HG02885 (cell line): ENCODE measurements around the gene FN1.
"Not testable (repeated sequence)": the region's sequence is repeated elsewhere in the genome, so short reads cannot be mapped to it uniquely, and the experiment has no call there.

Experiments
- ATAC-seq: cut with Tn5 transposase; IDR thresholded peaks from one replicate; pipeline ENCODE4 v1.9.1; 2021; ENCODE audit warnings: mild to moderate bottlenecking; ENCODE audit not compliant: unreplicated experiment, poor library complexity

FN1 gene

DNA sequence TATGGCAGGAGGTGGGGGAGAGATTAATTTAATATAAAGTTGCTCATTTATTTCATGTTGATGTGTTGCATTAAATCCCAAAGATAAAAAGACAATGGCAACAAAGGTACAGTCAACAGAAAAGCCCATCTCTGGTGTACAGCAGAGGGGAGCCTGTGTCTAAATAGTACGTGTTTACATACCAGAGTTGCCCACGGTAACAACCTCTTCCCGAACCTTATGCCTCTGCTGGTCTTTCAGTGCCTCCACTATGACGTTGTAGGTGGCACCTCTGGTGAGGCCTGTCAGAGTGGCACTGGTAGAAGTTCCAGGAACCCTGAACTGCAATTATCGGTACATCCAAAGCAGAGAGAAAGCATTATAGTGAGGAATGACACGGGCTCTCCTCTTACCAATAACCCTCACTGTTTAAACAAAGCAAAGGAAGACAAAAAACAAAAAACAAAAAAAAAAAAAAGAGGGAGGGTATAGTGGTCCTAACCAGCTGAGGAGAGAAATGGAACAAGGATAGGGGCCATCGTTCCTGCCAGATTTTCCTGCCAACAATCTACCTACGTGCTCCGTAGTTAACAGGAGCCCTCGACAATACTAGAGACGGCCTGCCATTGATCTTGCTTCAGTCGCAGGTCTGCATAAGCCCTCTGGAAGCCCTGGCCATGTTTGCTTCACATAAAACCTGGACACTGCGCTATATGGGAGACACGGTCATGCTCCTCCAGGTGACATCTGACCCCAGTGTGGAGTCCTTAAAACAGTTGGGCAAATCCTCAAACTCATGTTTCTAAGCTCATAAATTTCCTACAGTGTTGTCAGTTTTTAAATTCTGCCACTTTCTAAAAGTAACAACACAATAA is 65.5 kb downstream of the FN1 start:
- ATAC-seq, result no peak

DNA sequence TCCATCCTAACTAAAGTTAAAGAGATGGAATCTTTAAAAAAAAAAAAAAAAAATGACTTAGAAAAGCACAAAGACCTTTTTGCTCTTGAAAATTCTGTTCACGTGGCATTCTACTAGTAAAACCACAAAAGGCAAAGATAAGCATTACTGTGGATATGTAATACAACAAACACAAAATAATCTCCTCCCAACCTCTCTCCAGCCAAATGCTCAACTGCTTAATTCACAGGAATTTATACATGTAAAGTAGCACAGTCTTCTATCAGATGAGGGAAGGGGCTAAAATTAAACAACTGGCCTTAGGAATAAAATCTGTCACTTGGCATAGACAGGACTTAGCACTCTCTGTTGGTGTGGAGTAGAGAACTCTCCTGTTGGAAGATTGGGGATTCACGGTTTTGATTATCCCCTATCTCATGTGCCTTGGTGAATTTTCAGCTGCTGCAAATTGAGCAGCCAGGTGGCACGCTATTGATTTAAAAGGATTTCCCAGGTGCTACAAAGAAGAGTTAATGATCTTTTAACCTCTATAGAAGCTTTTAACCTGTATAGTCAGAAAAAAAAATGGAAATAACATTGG is 66.6 kb downstream of the FN1 start:
- no peak for ATAC-seq

DNA sequence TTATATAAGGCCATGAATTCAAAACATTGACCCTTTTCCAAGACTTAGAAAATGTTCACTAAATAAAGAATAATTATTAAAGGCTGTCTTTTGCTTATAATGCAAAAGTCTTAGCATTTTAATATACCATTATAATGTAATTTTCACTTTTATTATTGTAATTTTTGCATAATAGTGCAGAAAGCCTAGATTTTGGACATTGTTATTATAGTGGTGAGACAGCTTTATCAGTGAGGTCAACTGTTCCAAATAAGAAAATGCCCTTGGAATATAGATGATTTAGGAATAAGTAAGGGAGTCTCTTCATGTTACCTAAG is 67.4 kb downstream of the FN1 start:
- ATAC-seq, result no peak

DNA sequence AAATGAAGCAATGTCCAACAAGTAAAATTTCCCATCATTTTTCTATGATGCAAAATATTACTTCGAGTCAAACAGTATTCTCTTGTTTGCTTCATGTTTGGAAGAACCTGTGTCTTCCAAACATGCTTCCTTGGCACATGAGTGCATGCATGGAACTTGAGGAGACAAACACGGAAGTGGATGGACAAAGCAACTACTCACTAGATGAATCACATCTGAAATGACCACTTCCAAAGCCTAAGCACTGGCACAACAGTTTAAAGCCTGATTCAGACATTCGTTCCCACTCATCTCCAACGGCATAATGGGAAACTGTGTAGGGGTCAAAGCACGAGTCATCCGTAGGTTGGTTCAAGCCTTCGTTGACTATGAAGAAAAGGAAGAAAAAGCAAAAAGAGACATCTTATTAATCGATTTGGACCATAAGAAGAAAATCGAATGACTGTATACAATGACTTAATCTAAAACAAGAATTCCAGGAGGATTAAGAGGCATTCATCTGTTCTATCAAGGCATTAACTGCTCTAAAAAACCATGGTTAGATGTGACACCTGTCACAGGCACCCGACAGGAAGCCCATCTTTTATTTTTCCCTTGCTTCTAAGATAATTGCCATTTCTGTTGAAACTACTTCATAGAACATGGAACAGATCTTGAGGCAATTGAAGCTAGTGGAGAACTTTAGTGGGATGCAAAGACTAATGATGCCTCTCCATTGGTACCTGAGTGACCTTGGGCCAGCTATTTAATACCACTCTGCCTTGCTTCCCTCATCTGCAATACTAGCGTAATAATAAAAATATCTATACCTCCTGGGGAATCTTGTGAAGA is 68.0 kb downstream of the FN1 start:
- ATAC-seq, result no peak

DNA sequence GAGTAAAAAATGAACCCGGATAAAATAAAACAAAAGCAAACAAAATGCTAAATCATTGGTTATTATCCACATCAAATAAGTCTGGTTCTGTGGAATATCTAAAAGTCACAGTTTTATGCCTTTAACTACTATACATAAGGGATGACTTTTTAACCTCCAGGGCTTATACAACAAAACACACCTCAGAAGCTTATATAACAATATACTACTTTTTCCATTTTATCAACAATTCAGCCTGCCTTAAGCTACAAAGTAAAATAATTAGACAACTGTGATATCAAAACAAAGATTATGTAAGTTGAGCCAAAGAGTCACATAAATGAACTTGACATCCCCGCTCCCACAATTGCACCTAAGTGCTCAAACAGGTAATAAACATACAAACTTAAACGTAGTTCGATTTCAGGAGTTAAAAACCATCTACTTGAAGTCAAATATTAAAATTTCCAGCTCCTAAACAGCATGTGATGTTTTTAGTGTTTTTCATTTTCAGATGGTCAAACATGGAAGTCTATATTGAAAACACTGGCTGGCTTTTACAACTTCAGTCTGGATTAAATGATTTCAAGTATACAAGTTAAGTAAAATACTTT is 69.3 kb downstream of the FN1 start:
- ATAC-seq, result no peak

DNA sequence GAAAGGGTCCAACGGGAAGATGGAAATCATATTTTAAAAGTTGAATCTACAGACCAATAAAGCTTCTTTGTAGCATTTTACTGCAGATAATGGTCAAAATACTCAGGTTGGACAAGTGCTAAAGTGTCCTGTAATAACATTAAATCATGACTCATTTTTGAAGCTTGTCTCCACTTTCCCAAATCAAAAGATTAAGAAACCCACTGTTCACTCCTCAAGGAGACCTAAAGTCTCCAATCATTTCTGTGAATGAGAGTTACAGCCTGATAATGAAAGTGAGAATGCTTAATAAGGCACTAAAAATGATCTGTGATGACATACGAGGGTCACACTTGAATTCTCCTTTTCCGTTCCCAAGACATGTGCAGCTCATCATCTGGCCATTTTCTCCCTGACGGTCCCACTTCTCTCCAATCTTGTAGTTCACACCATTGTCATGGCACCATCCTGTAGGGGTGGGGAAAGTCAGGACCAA is 70.6 kb downstream of the FN1 start:
- no peak for ATAC-seq

DNA sequence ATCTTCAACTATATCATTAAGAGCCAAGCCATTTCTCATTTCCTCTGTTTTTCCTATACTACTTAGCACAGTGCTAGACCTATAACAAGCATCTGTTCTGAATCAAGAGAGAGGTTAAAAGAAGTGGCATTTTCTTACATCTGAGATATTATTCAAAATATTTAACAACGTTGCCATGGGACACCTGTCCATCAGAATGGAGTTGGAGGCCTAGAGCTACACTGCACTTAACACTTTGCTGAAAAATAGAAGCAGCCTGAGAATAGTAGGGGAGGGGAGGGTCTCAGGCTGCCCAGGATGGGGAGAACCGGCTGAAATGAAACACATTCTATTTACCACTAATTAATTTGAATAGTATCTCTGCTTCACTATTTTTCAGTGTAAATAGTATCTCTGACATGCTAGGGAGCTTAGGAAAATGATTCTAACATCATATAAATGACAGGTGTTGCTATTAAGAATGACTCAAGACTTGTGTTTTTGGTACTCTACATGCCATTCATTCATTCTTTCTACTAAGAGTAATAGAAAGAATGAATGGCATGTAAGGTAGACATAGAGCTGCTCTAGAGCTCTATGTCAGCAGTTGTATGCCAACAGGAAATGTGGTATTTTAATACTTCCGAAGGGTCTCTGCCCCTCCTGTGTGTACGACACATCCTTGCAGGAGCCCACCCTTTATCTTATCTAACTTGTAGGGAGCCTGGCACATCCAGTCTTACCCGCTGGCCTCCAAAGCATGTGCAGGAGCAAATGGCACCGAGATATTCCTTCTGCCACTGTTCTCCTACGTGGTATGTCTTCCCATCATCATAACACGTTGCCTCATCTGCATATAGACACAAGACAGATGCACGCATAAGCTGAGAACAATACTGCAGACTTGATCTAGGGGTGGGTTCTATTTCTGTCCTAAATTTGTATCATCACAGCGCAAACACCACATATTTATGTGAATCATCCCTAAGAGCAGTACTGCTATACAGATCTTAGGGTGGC is 71.4 kb downstream of the FN1 start:
- ATAC-seq, result no peak

DNA sequence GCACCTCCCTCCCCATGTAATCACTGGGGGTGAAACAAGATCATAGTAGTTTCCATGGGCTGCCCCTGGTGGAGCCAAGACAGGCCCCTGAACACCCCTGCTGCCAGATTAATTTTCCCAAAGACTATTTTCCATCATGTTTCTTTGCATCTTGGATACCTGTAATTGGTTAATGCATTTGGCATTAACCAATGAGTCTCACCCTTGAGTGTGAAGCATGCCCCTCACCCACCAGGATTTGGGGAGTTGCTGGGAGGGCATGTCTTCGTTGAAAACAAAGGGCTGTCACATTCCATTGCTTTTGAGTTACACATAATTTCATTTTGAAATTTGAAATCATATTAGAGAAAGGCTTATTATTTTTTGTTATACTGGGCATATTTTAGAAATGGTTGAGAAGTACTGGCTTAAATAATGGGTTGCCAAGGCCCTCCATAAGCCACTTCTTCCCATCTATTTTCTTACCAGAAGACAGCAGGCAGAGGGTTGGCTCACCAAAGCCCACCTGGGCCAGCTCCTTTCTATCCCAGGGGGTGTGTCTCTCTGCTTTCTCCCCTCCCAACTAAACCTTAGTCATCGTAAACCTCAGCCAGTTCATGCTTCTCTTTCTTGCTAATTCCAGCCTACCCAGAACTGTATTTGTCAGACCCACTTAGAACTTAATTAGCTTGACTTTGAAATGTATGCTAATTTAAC is 72.3 kb downstream of the FN1 start:
- no peak for ATAC-seq

DNA sequence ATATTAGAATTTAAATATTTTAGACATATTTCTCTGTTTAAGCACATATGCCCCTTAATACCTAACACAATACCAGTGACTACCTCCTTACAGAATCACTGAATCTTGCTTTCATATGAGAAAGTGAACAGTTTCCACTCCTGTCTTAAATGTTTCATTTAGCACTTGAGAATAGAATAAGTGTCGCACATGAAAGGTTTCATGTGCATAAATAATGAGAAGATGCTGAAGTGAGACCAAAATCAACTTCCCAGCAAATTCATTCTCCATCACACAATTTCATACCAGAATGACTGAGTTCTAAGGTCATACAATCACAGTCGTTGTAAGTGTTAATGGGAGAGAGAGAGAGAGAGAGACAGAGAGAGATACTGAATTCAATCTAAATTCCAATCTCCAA is 72.8 kb downstream of the FN1 start:
- no peak for ATAC-seq

DNA sequence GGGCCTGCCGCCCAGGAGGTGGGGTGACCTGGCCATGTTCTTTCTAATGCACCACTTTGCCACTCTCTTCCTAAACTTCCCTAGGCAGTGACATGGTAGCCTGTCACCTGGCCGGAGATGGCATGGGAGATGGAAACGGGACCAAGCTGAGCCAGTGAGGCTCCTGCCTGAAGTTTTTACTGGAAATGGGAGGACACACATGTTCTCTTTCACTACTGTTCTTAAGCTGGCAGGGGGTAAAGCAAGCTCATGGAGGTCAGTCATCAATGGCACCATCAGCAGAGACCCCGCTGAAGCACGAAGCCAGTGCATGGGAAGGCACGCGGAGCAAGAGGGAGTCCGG is 73.3 kb downstream of the FN1 start:
- ATAC-seq, result no peak

DNA sequence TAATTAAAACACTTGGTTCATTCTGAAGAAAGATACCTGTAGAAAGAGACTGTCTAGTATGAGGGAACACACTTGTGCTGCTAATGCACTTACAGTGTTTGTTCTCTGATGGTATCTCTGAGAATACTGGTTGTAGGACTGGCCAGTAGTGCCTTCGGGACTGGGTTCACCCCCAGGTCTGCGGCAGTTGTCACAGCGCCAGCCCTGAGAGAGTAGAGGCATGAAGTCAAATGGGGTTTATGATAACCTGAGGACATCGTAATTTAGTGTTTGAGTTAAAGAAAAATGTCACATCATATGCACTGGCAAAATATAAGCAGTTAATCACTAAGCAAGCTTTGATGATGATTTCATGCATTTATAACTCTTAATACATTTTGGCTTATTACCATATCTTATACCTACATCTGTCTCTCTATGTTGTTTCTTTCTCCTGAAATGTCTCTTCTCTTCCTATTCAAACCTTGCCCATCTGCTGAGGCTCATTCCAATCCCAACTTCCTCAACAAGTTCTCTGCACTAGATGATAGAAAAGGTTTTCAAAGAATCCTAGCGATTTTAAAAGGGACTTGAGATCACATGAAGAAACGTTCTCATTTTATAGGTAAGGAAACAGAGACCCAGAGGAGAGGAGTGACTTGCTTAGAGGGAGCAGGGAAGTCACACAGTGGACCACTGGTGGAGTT is 73.8 kb downstream of the FN1 start:
- ATAC-seq, result no peak

DNA sequence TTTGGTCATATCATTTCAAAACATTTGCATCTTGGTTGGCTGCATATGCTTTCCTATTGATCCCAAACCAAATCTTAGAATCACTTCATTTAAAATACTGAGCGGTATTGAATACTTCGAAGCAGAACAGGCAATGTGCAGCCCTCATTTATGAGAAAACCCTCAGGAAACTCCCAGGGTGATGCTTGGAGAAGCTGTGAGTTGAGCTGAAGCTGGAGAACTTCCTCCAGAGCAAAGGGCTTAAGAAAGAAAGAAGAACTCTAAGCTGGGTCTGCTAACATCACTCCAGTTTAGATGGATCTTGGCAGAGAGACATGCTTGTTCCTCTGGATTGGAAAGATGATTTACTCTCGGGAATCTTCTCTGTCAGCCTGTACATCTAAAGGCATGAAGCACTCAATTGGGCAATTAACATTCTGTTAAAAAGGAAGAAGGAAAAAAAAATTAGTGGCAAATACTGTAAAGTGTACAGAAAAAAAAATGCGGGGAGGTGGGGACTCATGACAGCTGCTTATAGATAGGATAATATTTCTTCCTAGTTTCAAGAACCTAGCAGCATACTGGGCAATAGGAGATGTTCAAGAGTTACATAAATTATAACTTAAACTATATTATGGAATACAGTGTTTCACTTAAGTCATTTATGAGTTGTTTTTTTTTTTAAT is 74.5 kb downstream of the FN1 start:
- no peak for ATAC-seq

DNA sequence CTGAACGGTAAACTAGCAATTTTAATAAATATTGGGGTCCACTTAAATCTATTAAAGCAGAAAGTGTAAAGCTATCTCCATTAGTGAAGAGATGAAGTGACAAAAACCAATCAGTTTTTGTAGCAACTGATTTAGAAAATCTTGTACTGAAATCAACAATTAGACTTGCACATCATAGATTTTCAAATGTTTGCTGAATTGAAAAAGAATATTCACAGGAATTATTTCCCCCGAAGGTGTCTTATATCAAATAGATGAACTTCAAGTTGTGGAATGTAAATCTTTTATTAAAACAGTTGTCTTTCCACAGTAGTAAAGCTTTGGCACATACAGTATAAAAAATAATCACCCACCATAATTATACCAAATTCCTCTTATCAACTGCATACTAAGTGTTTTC is 75.3 kb downstream of the FN1 start:
- ATAC-seq, result no peak

DNA sequence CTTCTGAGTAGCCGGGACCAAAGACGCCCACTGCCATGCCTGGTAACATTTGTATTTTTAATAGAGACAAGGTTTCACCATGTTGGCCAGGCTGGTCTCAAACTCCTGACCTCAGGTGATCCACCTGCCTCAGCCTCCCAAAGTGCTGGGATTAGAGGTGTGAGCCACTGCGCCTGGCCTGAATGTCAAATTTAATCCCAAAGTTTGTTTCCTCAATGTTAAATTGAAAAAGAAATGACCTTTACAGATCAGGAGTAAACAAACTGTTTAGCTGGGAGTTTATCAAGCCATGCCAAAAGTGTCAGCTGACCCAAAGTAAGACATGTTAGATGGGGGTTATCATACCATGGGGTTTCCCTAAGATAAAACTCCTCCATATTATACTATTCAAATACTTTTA is 75.8 kb downstream of the FN1 start:
- ATAC-seq, result not testable (repeated sequence)

DNA sequence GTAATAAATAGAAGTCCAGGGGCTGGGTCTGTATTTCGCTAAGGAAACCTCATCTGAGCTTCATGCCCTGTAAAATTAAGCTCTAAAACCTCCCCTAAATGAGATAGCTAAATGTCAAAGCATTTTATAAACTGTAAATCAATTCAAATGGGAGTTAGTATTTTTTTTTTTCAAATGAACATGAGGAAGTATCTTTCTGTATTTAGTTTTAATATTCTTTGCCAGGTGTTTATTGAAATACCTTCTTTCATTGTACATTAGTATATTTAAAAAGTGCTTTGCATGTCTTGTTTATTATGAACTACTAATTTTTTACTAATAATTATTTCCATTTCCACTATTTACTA is 76.3 kb downstream of the FN1 start:
- ATAC-seq, result no peak

DNA sequence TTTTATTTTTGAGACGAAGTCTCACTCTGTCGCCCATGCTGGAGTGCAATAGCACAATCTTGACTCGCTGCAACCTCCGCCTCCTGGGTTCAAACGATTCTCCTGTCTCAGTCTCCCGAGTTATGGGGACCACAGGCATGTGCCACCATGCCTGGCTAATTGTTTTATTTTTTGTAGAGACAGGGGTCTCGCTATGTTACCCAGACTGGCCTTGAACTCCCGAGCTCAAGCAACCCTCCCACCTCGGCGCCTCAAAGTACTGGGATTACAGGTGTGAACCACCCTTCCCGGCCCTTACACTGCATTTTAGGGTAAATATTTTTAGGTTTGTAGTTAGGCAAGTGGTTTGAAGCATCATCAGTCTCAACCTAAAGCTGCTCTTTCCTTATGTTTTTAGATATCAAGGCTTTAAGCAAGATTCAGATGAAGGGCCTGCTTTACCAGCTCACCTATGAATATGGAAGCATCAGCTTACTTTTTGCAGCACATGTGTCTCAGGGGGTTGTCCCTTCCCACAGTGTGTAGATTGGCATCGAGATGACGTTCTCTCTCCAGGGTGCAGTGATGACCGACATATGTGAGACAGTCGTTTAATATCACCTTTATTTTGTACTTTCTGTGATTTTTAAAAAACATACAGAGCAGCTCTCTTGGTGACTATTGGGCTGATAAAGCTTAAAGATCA is 76.8 kb downstream of the FN1 start:
- no peak for ATAC-seq

DNA sequence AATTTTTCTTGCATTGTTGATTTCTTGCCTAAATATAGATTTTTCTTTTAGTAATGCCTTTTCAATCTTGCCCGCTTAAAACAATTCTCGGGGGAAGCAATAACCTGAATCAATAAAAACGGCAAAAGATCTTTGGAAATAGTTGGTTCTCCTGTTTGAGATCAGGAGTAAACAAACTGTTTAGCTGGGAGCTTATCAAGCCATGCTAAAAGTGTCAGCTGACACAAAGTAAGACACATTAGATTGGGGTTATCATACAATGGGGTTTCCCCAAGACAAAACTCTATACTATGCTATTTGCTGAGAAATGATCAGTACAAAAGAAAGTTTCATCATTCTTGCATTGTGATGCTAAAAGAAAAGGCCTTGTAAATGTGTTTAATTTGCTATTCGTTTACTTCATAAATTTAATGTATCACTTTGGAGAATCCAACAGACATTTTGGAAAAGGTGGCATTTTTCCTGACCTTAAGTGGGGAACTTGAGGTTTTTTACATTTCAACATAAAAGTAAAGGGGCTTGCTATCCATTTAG is 77.5 kb downstream of the FN1 start:
- no peak for ATAC-seq
